HG03060 (cell line): ENCODE data around the gene HTR3B.
A peak's percentile ranks its signal among the peaks of the same experiment; 100 is the strongest.
"Not testable (repeated sequence)": the region's sequence is repeated elsewhere in the genome, so short reads cannot be mapped to it uniquely, and the experiment has no call there.

Source experiments
- ATAC-seq: cut with Tn5 transposase; IDR thresholded peaks from one replicate; pipeline ENCODE4 v1.9.1; 2021; ENCODE audit warnings: low read depth, moderate number of reproducible peaks; ENCODE audit not compliant: unreplicated experiment

HTR3B gene

DNA sequence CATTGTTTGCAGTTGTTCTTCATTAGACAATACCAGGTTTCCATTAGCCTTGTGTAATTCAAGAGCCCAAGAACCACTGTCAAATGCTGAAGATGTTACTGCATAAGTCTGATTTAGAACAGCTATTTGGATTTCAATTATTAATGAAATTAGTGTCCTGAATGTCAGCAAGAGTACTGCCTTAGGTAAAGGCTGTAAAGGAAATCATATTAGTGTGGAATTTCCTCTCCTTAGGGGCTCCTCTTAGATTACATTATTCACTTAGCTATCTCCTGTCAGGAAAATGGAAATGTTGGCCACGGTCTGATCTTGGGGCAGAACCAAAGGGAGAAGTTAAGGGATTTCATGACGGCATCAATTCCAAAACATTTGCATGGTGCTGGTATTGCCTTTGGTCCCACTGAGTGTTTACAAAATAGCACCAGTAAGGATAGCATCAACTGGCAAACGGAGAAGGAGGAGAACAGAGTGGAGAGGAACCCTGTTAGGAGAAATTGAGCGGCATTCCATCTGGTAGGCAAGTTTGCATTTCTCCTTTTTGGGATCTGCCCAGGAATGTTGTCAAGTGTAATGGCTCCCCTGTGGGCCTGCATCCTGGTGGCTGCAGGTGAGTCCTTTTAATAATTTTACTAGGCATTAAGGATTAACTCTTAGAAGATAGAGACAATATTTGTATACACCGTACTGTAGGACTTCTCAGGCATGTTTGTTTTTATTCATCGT is at the start of gene HTR3B:
Gene HTR3B, plus strand, starts transcription at position 418 of the 723 bp plus-strand sequence. Its CDS starts 138 bp downstream, at position 556.
- no peak for ATAC-seq

DNA sequence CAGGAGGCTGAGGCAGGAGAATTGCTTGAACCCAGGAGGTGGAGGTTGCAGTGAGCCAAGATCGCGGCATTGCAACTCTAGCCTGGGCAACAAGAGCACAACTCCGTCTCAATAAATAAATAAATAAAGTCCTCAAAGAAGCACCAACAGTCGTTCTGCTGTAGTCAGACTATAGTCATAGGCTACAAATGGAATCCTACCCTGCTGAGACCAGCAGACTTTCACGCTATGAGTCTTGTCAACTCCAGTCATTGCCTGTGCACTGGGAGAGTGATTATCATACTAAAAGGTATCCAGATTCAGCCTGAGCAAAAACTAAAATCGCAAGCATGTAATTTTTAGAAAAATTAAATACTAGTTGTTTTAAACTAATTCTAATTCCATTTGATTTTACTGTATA is 48.8 kb upstream of the HTR3B start:
- no peak for ATAC-seq

GRCh38 chr11:113856966-113857759 is 47.4 kb upstream of the HTR3B start:
- no peak for ATAC-seq

GRCh38 chr11:113859665-113860064 is 44.9 kb upstream of the HTR3B start:
- ATAC-seq: no peak

GRCh38 chr11:113862435-113862834 is 42.2 kb upstream of the HTR3B start:
- no peak for ATAC-seq

DNA sequence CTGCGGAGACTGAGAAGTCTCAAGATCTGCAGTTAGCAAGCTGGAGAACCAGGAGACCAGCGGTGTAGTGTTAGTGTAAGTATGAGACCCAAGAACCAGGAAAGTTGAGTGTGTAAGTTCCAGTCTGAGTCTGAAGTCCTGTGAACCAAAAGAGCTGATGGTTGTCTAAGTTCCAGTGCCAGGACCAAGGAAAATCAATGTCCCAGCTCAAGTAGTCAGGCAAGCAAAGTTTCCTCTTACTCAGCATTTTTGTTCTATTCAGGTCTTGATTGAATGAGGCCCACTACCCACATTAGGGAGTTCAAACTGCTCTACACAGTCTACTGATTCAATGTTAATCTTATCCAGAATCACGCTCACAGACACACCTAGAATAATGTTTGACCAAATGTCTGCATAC is 40.2 kb upstream of the HTR3B start:
- ATAC-seq: no peak

GRCh38 chr11:113865873-113866272 is 38.7 kb upstream of the HTR3B start:
- ATAC-seq: no peak

GRCh38 chr11:113867843-113868503 is 36.6 kb upstream of the HTR3B start:
- no peak for ATAC-seq

DNA sequence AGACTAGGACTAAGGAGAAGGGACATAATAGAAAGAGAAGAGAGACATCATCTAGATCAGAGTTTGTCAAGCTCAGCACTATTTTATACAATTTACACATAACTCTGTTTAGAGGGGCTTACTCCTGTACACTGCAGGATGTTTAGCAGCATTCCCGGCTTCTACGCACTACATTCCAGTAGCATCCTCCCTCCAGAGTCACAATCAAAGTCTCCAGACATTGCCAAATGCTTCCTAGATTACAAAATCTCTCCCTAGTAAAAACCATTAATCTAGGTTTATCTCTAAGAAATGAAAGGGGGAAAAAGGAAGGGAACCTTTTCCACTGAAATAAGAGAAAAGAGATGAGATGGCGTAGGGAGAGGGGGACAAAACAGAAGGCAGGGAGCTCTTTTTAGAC is 33.3 kb upstream of the HTR3B start:
- ATAC-seq: no peak

GRCh38 chr11:113873236-113873626 is 31.4 kb upstream of the HTR3B start:
- no peak for ATAC-seq

DNA sequence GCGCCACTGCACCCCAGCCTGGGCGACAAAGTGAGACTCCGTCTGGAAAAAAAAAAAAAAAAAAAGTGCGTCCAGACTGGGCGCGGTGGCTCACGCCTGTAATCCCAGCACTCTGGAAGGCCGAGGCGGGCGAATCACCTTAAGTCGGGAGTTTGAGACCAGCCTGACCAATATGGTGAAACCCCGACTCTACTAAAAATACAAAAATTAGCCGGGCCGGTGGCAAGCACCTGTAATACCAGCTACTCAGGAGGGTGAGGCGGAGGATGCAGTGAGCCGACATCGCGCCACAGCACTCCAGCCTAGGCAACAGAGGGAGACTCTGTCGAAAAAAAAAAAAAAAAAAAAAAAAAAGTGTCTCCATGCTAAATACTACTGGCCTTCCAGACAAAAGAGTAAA is 30.5 kb upstream of the HTR3B start:
- ATAC-seq: no peak

DNA sequence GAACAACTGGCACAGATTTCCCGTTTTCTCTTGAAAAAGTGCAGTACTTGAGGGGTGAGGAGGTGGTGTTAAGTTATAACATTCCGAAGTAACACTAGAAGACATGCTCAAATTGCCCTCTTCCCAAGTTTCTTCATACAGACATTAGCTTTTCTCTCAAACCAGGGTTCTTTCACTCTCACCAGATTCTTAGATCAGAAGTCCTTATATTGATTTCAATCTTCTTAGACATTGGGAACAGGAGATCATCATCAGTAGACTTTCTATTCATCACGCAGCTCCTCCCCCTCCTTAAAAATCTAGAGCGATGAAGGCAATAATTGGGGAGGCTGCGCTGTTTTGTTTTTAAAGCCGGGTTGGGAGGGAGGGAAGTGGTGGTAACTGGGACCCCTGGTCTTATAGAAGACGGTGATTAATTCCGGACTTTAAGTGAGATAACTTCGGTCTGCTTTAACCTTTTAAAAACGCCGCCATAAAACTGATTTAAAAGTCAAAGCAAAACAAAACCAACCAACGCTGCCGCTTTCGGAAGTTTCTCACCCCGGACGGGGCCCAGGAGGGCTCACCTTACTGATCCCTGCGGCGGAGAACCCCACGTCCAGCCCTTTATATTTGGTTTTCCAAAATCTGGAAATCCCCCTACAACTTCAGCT is 29.9 kb upstream of the HTR3B start:
- no peak for ATAC-seq

GRCh38 chr11:113875234-113876073 is 29.1 kb upstream of the HTR3B start, which contains the start of gene USP28:
Gene USP28, minus strand, starts transcription at chr11:113875572. Its CDS starts 71 bp downstream, at chr11:113875501.
- ATAC-seq: peak; percentile 73

GRCh38 chr11:113876074-113876797 is 28.4 kb upstream of the HTR3B start:
- ATAC-seq: no peak

DNA sequence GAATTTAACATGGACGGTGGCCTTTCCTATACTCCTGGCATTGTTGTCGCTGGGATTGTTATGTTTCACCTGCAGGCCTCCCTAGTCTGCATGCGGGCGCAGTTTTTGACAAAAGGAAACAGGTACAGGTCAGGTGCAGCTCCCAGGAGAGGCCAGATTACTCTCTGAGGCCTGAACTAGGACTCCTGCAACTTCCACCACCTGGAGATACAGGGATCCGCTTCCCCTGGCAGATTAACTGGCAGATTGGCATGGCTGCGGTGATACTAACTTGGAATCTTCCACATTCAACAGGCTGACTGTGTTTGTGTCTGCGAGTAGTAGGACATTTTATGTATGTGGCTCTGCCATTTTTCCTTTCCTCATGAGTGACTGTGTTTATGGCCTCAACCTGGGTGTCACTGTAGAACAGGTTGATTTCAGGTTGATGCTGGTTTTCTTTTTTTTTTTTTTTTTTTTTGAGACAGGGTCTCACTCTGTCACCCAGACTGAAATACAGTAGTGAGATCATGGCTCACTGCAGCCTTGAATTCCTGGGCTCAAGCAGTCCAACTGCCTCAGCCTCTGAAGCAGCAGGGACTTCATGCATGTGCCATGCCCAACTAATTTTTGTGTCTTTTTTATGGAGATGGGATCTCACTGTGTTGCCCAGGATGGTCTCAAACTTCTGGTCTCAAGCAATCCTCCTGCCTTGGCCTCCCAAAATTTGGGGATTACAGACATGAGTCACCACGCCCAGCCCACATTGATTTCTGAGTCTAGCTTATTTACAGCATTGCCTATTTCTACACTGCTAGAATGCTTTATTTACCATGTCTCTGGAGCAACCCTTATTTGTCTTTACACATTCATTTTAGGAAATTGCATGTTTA is 27.6 kb upstream of the HTR3B start:
- ATAC-seq: no peak

- ATAC-seq: no peak
Measured at GRCh38 chr11:113877670-113878055, 26.9 kb upstream of the HTR3B start.

GRCh38 chr11:113879446-113879845 is 25.1 kb upstream of the HTR3B start:
- ATAC-seq: not testable (repeated sequence)

- no peak for ATAC-seq
Measured at GRCh38 chr11:113880971-113881370, 23.6 kb upstream of the HTR3B start.
